ENCODE data around the gene AMER1. TPM values are rescaled to one million over a fixed set of nuclear protein-coding genes. Genes with fewer than 3 reads are reported as not detected.

The AMER1 gene
- total and polyA plus RNA-seq, 12 donors = 0.75 to 5.0 (median 4.2) TPM

DNA sequence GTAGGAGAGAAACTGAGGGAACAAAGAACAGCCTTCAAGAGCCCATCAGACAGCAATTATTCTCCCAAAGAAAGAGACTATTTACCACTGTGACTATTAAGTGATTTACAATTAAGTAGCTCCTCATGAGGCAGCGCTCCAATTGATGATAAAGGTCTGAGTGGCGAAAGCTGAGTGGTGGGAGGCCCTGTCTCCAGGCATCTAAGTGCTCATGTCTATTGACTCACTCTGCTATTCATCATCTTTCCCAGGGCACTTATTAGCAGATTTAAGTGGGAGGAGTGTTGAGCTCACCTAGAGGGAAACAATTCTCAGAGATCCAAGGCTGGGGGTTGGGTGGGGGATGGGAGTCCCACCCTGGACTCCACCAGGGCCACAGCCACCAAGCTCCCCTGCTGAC lies 23.3 kb downstream of the AMER1 start:
- H3K27ac ChIP-seq = no peak overlapping the region
- DNase-seq (no peak), ATAC-seq (no peak)
- peaks cover 0 to 12% (median 0%) of the 10 kb centered on the region in 9 donors for H3K4me1 ChIP-seq
- TF ChIP-seq, protein P1, sequence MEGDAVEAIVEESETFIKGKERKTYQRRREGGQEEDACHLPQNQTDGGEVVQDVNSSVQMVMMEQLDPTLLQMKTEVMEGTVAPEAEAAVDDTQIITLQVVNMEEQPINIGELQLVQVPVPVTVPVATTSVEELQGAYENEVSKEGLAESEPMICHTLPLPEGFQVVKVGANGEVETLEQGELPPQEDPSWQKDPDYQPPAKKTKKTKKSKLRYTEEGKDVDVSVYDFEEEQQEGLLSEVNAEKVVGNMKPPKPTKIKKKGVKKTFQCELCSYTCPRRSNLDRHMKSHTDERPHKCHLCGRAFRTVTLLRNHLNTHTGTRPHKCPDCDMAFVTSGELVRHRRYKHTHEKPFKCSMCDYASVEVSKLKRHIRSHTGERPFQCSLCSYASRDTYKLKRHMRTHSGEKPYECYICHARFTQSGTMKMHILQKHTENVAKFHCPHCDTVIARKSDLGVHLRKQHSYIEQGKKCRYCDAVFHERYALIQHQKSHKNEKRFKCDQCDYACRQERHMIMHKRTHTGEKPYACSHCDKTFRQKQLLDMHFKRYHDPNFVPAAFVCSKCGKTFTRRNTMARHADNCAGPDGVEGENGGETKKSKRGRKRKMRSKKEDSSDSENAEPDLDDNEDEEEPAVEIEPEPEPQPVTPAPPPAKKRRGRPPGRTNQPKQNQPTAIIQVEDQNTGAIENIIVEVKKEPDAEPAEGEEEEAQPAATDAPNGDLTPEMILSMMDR (IDR thresholded peaks at IDR 0.05) = no peak
- no peaks in the 10 kb centered on the region for H3K36me3 ChIP-seq
- 83 to 93% methylated on average over 2 of the region's 2 CpGs for WGBS, 2 donors
- no peak overlapping the region for H3K4me3 ChIP-seq
- no peaks in the 10 kb centered on the region for H3K27me3 ChIP-seq
- intact Hi-C loops (cut with DNase I) = no loop called here
- no peaks in the 10 kb centered on the region for H3K9me3 ChIP-seq

DNA sequence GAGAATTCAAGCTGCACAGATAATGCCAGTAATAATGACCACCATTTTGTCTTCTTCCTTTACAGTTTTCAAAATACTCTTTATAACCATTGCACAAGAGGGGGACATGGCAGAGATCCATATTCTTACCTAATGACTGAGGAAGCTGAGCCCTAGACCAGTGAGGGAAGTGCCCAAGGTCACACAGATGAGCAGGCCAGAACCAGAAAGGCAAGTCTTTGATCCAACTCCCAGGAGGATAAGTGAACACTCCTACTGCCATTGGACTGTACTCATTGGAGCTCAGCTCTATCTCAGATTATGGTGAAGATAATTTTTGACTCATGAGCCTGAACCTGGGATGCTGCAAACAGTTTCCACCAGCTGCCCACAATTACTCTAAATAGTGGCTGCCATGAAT lies 28.6 kb downstream of the AMER1 start:
- H3K36me3 ChIP-seq = no peaks in the 10 kb centered on the region
- no peaks in the 10 kb centered on the region for H3K9me3 ChIP-seq
- H3K27ac ChIP-seq = no peak overlapping the region
- H3K4me3 ChIP-seq = no peak overlapping the region
- ATAC-seq (no peak), DNase-seq (no peak)
- no peaks in the 10 kb centered on the region for H3K4me1 ChIP-seq
- intact Hi-C loops (cut with DNase I) = no loop called here
- TF ChIP-seq, protein P1 (IDR thresholded peaks at IDR 0.05) = no peak
- H3K27me3 ChIP-seq = peaks cover 0 to 9% (median 0%) of the 10 kb centered on the region in 7 donors

DNA sequence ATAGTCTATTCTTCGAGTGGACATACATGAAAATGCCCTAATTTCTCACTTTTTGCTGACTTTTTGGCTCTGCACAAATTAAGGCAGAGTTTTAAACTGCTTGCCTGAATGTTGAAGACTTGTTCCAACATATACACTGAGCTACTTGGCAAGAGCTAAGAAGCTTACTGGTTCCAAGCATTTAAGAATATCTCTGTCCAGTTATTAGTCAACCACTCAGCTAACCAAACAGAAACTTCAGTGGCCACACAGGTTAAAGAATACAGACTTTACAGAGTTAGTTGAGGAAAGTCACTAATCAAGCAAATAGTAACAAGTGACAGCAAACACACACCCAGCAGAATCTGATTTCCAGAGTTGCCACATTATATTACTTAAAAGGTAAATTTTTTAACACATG lies 35.5 kb downstream of the AMER1 start:
- ATAC-seq (no peak), DNase-seq (no peak)
- intact Hi-C loops (cut with DNase I) = no loop called here
- no peak overlapping the region for H3K27ac ChIP-seq
- no peaks in the 10 kb centered on the region for H3K4me1 ChIP-seq
- H3K9me3 ChIP-seq = no peaks in the 10 kb centered on the region
- 72 to 74% methylated on average over 1 of the region's 1 CpG for WGBS, 2 donors
- H3K27me3 ChIP-seq = peaks cover 0 to 16% (median 0%) of the 10 kb centered on the region in 7 donors
- TF ChIP-seq, protein P1 (IDR thresholded peaks at IDR 0.05) = no peak
- no peak overlapping the region for H3K4me3 ChIP-seq
- no peaks in the 10 kb centered on the region for H3K36me3 ChIP-seq

DNA sequence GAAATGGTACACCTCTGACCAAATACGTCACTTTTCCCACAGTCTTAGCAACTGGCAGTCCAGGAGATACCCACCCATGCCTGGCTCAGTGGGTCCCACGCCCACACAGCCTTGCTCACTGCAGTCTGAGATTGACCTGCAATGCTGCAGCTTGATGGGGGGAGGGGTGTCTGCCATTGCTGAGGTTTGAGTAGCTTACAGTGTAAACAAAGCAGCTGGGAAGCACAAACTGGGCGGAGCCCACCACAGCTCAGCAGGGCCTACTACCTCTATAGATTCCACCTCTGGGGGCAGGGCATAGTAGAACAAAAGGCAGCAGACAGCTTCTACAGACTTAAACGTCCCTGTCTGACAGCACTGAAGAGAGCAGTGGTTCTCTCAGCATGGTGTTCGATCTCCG lies 52.7 kb downstream of the AMER1 start:
- no peak overlapping the region for H3K27ac ChIP-seq
- ATAC-seq = no peak
- H3K27me3 ChIP-seq = peaks cover 0 to 6% (median 0%) of the 10 kb centered on the region in 7 donors
- H3K36me3 ChIP-seq = no peaks in the 10 kb centered on the region
- TF ChIP-seq, protein P1 (IDR thresholded peaks at IDR 0.05) = no peak
- no peak for DNase-seq
- intact Hi-C loops (cut with DNase I) = no loop called here
- H3K4me1 ChIP-seq = no peaks in the 10 kb centered on the region
- H3K4me3 ChIP-seq = no peak overlapping the region
- 74 to 82% methylated on average over 6 of the region's 6 CpGs for WGBS, 2 donors
- peaks cover 0 to 22% (median 0%) of the 10 kb centered on the region in 11 donors for H3K9me3 ChIP-seq
